ENCODE measurements around the gene ABCC4. TPM values are rescaled to one million over a fixed set of nuclear protein-coding genes. Genes with fewer than 3 reads are reported as not detected.

Gene ABCC4
- total RNA-seq, 1 experiment from 2014 or later, result 17.0 TPM

DNA sequence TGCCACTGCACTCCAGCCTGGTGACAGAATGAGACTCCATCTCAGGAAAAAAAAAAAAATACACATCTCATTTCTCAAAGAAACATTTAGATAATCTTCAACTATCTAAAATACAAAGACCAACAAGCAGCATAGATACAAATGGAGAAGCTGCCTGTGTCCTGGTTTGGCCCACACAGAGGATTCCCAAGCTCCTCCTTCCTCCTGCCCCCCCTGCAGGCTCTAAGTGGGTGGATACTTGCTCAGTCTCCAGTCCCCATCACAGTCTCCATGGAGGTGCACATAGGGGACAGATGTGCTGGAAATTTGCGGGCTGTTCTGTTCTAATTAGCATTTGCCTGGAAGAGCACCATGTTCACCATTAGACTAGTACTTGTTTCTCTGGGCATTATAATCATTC lies 59.9 kb downstream of the ABCC4 start:
- no peak overlapping the region for H3K4me2 ChIP-seq
- CTCF ChIA-PET, result no interaction called here

GRCh38 chr13:95239283-95239682 lies 62.0 kb downstream of the ABCC4 start:
- Histone ChIP-seq H2AFZ (no peak overlapping the region), H3K9me2 (ENCODE audit: insufficient read depth) (no peaks in the 10 kb centered on the region), H3K9me3 (ENCODE audit: insufficient read depth, low read depth) (no peaks in the 10 kb centered on the region), H3K4me3 (no peak overlapping the region), H3F3A (ENCODE audit: insufficient read depth, low read depth) (no peaks in the 10 kb centered on the region; the same call in 1 of the 2 replicates), H3K79me2 (ENCODE audit: low read depth) (no peaks in the 10 kb centered on the region), H3K4me1 (replicated peaks; ENCODE audit: insufficient read depth) (0 out of 2 replicates have a peak, but pooled peaks cover 9% of the 10 kb centered on the region), H4K20me1 (ENCODE audit: insufficient read depth) (no peaks in the 10 kb centered on the region), H3K36me3 (ENCODE audit: low read depth) (no peaks in the 10 kb centered on the region), H3K27ac (no peak overlapping the region), H3K4me2 (no peak overlapping the region), H3K27me3 (ENCODE audit: insufficient read depth, low read depth) (no peaks in the 10 kb centered on the region)
- TF ChIP-seq, protein P1, sequence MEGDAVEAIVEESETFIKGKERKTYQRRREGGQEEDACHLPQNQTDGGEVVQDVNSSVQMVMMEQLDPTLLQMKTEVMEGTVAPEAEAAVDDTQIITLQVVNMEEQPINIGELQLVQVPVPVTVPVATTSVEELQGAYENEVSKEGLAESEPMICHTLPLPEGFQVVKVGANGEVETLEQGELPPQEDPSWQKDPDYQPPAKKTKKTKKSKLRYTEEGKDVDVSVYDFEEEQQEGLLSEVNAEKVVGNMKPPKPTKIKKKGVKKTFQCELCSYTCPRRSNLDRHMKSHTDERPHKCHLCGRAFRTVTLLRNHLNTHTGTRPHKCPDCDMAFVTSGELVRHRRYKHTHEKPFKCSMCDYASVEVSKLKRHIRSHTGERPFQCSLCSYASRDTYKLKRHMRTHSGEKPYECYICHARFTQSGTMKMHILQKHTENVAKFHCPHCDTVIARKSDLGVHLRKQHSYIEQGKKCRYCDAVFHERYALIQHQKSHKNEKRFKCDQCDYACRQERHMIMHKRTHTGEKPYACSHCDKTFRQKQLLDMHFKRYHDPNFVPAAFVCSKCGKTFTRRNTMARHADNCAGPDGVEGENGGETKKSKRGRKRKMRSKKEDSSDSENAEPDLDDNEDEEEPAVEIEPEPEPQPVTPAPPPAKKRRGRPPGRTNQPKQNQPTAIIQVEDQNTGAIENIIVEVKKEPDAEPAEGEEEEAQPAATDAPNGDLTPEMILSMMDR (conservative IDR thresholded peaks at IDR 0.05), result no peak
- TF ChIP-seq EZH2 (IDR thresholded peaks at IDR 0.05; ENCODE audit: low read depth), result no peak
- DNase-seq, result no peak
- ChIA-PET POLR2A (ENCODE audit: unreplicated experiment) (no interaction called here), CTCF (no interaction called here)
- no TSS peak for BruUV-seq (replicated peaks)
- intact Hi-C loops (cut with micrococcal nuclease; ENCODE audit: unreplicated experiment), result no loop called here

More for the DNA sequence above, 59.9 kb downstream of the ABCC4 start:
- peaks cover 5% of the 10 kb centered on the region for H3F3A ChIP-seq (ENCODE audit: insufficient read depth, low read depth)
- no peaks in the 10 kb centered on the region for H3K36me3 ChIP-seq (ENCODE audit: low read depth)
- DNase-seq, result no peak
- no peaks in the 10 kb centered on the region for H4K20me1 ChIP-seq (ENCODE audit: insufficient read depth)
- H3K9me3 ChIP-seq (ENCODE audit: insufficient read depth, low read depth), result no peaks in the 10 kb centered on the region
- no TSS peak for BruUV-seq (replicated peaks)
- no peaks in the 10 kb centered on the region for H3K9me2 ChIP-seq (ENCODE audit: insufficient read depth)
- H3K79me2 ChIP-seq (ENCODE audit: low read depth), result no peaks in the 10 kb centered on the region
- intact Hi-C loops (cut with micrococcal nuclease; ENCODE audit: unreplicated experiment), result no loop called here
- no peak overlapping the region for H3K27ac ChIP-seq
- no peak for TF ChIP-seq EZH2 (IDR thresholded peaks at IDR 0.05; ENCODE audit: low read depth)
- TF ChIP-seq, protein P1 (conservative IDR thresholded peaks at IDR 0.05), result no peak
- no peaks in the 10 kb centered on the region for H3K27me3 ChIP-seq (ENCODE audit: insufficient read depth, low read depth)
- no peak overlapping the region for H3K4me3 ChIP-seq
- H3K4me1 ChIP-seq (replicated peaks; ENCODE audit: insufficient read depth), result peaks cover 11% of the 10 kb centered on the region
- POLR2A ChIA-PET (ENCODE audit: unreplicated experiment), result no interaction called here
- H2AFZ ChIP-seq, result no peak overlapping the region

DNA sequence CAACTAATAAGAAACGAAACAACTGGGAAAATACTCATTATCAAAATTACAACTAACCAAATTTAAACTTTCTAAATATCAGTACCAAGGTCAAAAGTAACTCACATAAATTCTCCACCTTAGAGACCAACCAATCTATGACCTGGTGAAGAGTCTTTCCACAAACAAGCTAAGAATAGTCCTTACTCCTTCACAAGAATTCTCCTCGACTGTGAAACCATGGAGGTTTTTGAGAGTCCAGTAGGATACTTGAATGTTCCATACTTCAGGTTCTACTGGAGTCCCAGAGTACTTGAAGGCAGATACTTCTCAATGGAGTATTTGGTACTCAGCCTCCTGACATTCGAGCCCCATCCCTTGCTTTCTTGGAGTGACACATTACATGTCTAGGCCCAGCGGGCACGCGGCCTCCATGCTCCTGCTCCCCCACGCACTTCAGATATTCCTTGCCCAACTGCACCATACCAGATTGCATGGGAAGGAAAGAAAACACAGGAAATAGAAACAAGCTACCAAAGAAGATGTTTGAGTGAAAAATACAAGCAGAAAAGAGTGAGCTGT lies 63.9 kb downstream of the ABCC4 start:
- H3K79me2 ChIP-seq (ENCODE audit: low read depth), result no peaks in the 10 kb centered on the region
- no TSS peak for BruUV-seq (replicated peaks)
- no peaks in the 10 kb centered on the region for H3K9me3 ChIP-seq (ENCODE audit: insufficient read depth, low read depth)
- no peak overlapping the region for H3K4me2 ChIP-seq
- H3K36me3 ChIP-seq (ENCODE audit: low read depth), result no peaks in the 10 kb centered on the region
- H2AFZ ChIP-seq, result no peak overlapping the region
- no peak for DNase-seq
- 0 out of 2 replicates have a peak, but pooled peaks cover 9% of the 10 kb centered on the region for H3K4me1 ChIP-seq (replicated peaks; ENCODE audit: insufficient read depth)
- TF ChIP-seq, protein P1 (conservative IDR thresholded peaks at IDR 0.05), result no peak
- no peak for TF ChIP-seq EZH2 (IDR thresholded peaks at IDR 0.05; ENCODE audit: low read depth)
- no peak overlapping the region for H3K27ac ChIP-seq
- CTCF ChIA-PET, result no interaction called here
- intact Hi-C loops (cut with micrococcal nuclease; ENCODE audit: unreplicated experiment), result no loop called here
- POLR2A ChIA-PET (ENCODE audit: unreplicated experiment), result no interaction called here
- H3K27me3 ChIP-seq (ENCODE audit: insufficient read depth, low read depth), result no peaks in the 10 kb centered on the region
- no peaks in the 10 kb centered on the region for H3K9me2 ChIP-seq (ENCODE audit: insufficient read depth)
- H3F3A ChIP-seq (ENCODE audit: insufficient read depth, low read depth), result no peaks in the 10 kb centered on the region; the same call in 1 of the 2 replicates
- H3K4me3 ChIP-seq, result no peak overlapping the region
- no peaks in the 10 kb centered on the region for H4K20me1 ChIP-seq (ENCODE audit: insufficient read depth)

All from PC-9 (cell line).